ENCODE measurements around the gene CAPN10. TPM values are rescaled to one million over a fixed set of nuclear protein-coding genes. Genes with fewer than 3 reads are reported as not detected.
A peak's percentile ranks its signal among the peaks of the same experiment; 100 is the strongest.

CAPN10 gene
- polyA plus RNA-seq, 1 donor, result 34.9 TPM

DNA sequence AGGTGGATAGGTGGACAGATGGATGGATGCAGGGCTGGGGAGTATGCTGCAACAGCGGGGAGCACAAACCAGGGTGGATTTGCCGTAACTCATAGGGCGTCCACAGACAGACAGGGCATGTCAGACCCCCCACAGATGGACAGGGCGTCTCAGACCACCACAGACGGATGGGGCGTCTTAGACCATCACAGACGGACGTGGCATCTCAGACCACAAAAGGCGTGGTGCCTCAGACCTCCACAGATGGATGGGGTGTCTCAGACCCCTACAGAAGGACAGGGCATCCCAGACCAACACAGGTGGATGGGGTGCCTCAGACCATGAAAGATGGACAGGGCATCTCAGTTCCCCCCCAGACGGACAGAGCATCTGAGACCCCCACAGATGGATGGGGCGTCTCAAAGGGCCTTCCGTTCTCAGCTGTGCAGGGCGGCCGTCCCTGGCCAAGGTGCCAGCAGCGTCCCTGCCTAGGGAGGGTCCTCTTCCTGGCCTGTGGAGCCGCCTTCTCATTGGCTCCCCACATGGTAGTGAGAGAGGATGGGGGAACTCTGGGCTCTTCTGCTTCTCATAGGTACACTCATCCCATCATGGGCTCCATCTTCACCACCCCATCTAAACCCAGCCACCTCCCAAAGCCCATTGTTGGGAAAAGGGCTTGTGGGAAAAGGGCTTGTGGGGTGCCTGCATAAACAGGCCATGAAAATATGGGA lies 30.8 kb upstream of the CAPN10 start:
- Histone ChIP-seq H3K36me3 (ENCODE audit: control insufficient read depth, insufficient read depth, low read length) (peaks cover 25% of the 10 kb centered on the region), H3K27ac (ENCODE audit: low read length) (no peak overlapping the region), H3K27me3 (ENCODE audit: control insufficient read depth, insufficient read depth, low read length) (no peaks in the 10 kb centered on the region), H3K4me1 (ENCODE audit: control insufficient read depth, insufficient read depth, low read length) (peaks cover 31% of the 10 kb centered on the region), H3K9me3 (ENCODE audit: control insufficient read depth, low read depth, low read length) (no peaks in the 10 kb centered on the region), H3K4me3 (ENCODE audit: low read length) (no peak overlapping the region)
- no peak for DNase-seq
- no CpG with 5 or more reads among the region's 16 CpGs for WGBS (ENCODE audit: insufficient coverage, low lambda C conversion rate)

GRCh38 chr2:240556553-240557100 lies 29.9 kb upstream of the CAPN10 start:
- no peaks in the 10 kb centered on the region for H3K9me3 ChIP-seq (ENCODE audit: control insufficient read depth, low read depth, low read length)
- no peak overlapping the region for H3K27ac ChIP-seq (ENCODE audit: low read length)
- H3K36me3 ChIP-seq (ENCODE audit: control insufficient read depth, insufficient read depth, low read length), result peaks cover 19% of the 10 kb centered on the region
- H3K4me3 ChIP-seq (ENCODE audit: low read length), result peak overlapping the region; percentile 31
- WGBS (ENCODE audit: insufficient coverage, low lambda C conversion rate), result no CpG with 5 or more reads among the region's 9 CpGs
- H3K4me1 ChIP-seq (ENCODE audit: control insufficient read depth, insufficient read depth, low read length), result peaks cover 33% of the 10 kb centered on the region
- DNase-seq, result peak in 1 of 2 donors; percentile 45
- no peaks in the 10 kb centered on the region for H3K27me3 ChIP-seq (ENCODE audit: control insufficient read depth, insufficient read depth, low read length)

DNA sequence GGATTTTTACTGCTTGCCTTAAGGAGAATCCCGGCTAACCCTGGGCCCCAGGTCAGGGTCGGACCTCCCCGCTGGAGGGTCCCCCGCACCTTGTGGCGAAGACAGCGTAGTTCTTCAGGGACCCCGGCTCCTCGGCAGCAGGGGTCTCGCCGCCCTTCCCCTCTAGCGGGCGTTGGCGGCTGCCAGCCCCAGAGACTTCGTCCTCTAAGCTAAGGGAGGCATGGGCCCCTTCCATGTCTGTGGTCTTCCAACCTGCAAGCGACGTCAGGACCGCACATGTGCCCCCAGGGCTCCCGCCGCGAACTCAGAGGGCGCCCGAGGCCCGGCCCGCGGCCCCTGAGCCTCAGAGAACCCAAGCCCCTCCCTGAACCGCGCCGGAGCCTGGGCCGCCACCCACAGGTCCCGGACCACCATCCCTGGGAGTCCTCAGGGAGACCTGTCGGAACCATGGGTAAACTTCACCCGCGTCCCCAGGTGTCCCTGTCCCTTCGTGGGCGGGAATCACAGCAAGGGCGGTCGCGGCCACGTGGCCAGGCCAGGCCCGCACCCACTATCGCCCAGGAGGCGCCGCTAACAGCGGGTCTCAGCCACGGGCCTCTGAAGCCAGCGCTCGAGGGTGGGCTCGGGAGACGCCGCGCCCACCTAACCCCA lies 29.3 kb upstream of the CAPN10 start:
- Histone ChIP-seq H3K36me3 (ENCODE audit: control insufficient read depth, insufficient read depth, low read length) (peaks cover 14% of the 10 kb centered on the region), H3K27me3 (ENCODE audit: control insufficient read depth, insufficient read depth, low read length) (no peaks in the 10 kb centered on the region), H3K4me1 (ENCODE audit: control insufficient read depth, insufficient read depth, low read length) (peaks cover 37% of the 10 kb centered on the region), H3K27ac (ENCODE audit: low read length) (no peak overlapping the region), H3K4me3 (ENCODE audit: low read length) (peak overlapping the region; percentile 31), H3K9me3 (ENCODE audit: control insufficient read depth, low read depth, low read length) (no peaks in the 10 kb centered on the region)
- DNase-seq, result peak in 1 of 2 donors; percentile 30
- WGBS (ENCODE audit: insufficient coverage, low lambda C conversion rate), result no CpG with 5 or more reads among the region's 51 CpGs

DNA sequence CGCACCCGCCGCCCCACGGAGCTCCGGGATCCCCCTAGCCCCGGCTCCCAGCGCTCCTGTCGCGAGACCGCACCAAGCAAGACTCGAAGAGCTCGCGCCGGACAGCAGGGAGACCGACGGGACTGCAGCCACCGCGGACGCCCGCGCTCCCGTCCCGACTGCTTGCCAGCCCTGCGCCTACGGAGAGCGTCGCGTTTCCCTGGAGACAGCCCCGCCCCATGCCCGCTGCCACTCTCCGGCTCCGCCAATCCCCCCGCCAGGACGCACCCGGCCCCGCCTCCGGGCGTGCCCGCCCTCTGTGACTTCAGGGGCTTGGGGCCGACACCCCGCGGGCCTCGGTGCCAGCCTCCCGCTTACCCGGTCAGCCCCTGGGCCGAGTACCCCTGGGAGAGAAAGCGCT lies 28.7 kb upstream of the CAPN10 start, which contains the start of gene ANKMY1:
ANKMY1 (minus strand) TSS at position 181 of the 400 bp plus-strand sequence. CDS start 653 bp downstream, outside the sequence.
- H3K36me3 ChIP-seq (ENCODE audit: control insufficient read depth, insufficient read depth, low read length), result peaks cover 14% of the 10 kb centered on the region
- H3K9me3 ChIP-seq (ENCODE audit: control insufficient read depth, low read depth, low read length), result no peaks in the 10 kb centered on the region
- H3K27ac ChIP-seq (ENCODE audit: low read length), result no peak within 1 kb of the TSS
- peaks cover 37% of the 10 kb centered on the region for H3K4me1 ChIP-seq (ENCODE audit: control insufficient read depth, insufficient read depth, low read length)
- no CpG with 5 or more reads among the region's 47 CpGs for WGBS (ENCODE audit: insufficient coverage, low lambda C conversion rate)
- H3K4me3 ChIP-seq (ENCODE audit: low read length), result peak within 1 kb of the TSS; percentile 31
- H3K27me3 ChIP-seq (ENCODE audit: control insufficient read depth, insufficient read depth, low read length), result no peaks in the 10 kb centered on the region
- DNase-seq, result peak; percentile 73 to 80

- no CpG with 5 or more reads among the region's 18 CpGs for WGBS (ENCODE audit: insufficient coverage, low lambda C conversion rate)
- no peak for DNase-seq
- H3K36me3 ChIP-seq (ENCODE audit: control insufficient read depth, insufficient read depth, low read length), result peaks cover 9% of the 10 kb centered on the region
- H3K4me3 ChIP-seq (ENCODE audit: low read length), result peak overlapping the region; percentile 31
- H3K4me1 ChIP-seq (ENCODE audit: control insufficient read depth, insufficient read depth, low read length), result peaks cover 37% of the 10 kb centered on the region
- H3K9me3 ChIP-seq (ENCODE audit: control insufficient read depth, low read depth, low read length), result no peaks in the 10 kb centered on the region
- no peaks in the 10 kb centered on the region for H3K27me3 ChIP-seq (ENCODE audit: control insufficient read depth, insufficient read depth, low read length)
- no peak overlapping the region for H3K27ac ChIP-seq (ENCODE audit: low read length)
These were observed 28.2 kb upstream of the CAPN10 start for GRCh38 chr2:240558236-240558761.

DNA sequence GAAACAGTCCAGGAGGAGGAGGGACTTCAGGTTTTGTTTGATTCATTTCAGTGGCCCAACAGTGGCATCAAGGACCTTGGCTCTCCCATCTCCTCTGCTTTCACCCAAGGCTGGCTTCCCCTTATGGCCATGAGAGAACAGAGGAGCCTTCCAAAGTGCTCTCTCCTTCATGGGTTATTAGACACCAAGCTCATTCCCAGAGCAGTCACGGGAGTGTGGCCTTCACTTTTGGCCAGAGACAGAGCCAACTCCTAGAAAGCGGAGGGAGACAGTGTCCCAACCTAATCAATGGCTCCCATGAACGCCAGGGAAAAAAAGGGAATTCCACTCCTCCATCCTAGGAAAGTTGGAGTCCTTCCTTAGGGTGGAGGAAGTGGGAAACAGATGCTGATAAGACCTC lies 27.2 kb upstream of the CAPN10 start:
- WGBS (ENCODE audit: insufficient coverage, low lambda C conversion rate), result 80% methylated on average over 1 of the region's 3 CpGs
- Histone ChIP-seq H3K9me3 (ENCODE audit: control insufficient read depth, low read depth, low read length) (no peaks in the 10 kb centered on the region), H3K27ac (ENCODE audit: low read length) (no peak overlapping the region), H3K36me3 (ENCODE audit: control insufficient read depth, insufficient read depth, low read length) (peaks cover 4% of the 10 kb centered on the region), H3K4me1 (ENCODE audit: control insufficient read depth, insufficient read depth, low read length) (peaks cover 37% of the 10 kb centered on the region), H3K4me3 (ENCODE audit: low read length) (no peak overlapping the region), H3K27me3 (ENCODE audit: control insufficient read depth, insufficient read depth, low read length) (no peaks in the 10 kb centered on the region)
- no peak for DNase-seq

DNA sequence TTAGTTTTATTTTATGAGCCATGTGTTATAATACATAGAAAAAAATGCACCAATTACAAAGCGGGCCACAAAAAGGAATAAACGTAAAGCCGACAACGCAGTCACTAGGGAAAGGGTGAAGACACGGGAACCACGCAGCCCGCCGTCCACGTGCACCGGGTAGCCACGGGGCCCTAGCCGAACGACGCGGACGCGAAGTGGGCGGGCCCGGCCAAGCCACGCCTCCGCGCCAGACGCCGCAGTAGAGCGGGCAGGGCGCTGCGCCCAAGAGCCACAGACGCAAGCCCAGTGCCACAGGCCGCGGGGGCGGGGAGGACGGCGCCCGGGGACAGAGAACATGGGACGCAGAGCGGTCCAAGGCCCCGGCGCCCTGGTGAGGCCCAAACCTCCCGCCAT lies 26.5 kb upstream of the CAPN10 start, which contains the start of gene DUSP28:
DUSP28 (plus strand) TSS at position 274 of the 396 bp plus-strand sequence. CDS start 328 bp downstream, outside the sequence.
- Histone ChIP-seq H3K27ac (ENCODE audit: low read length) (peak within 1 kb of the TSS; percentile 85), H3K27me3 (ENCODE audit: control insufficient read depth, insufficient read depth, low read length) (no peaks in the 10 kb centered on the region), H3K4me1 (ENCODE audit: control insufficient read depth, insufficient read depth, low read length) (peaks cover 44% of the 10 kb centered on the region), H3K4me3 (ENCODE audit: low read length) (peak within 1 kb of the TSS; percentile 63), H3K36me3 (ENCODE audit: control insufficient read depth, insufficient read depth, low read length) (peaks cover 4% of the 10 kb centered on the region), H3K9me3 (ENCODE audit: control insufficient read depth, low read depth, low read length) (no peaks in the 10 kb centered on the region)
- DNase-seq, result peak; percentile 91 to 96
- 50% methylated on average over 1 of the region's 39 CpGs for WGBS (ENCODE audit: insufficient coverage, low lambda C conversion rate)

- Histone ChIP-seq H3K9me3 (ENCODE audit: control insufficient read depth, low read depth, low read length) (no peaks in the 10 kb centered on the region), H3K4me1 (ENCODE audit: control insufficient read depth, insufficient read depth, low read length) (peaks cover 50% of the 10 kb centered on the region), H3K4me3 (ENCODE audit: low read length) (peak overlapping the region; percentile 63), H3K27me3 (ENCODE audit: control insufficient read depth, insufficient read depth, low read length) (no peaks in the 10 kb centered on the region), H3K36me3 (ENCODE audit: control insufficient read depth, insufficient read depth, low read length) (peaks cover 4% of the 10 kb centered on the region), H3K27ac (ENCODE audit: low read length) (peak overlapping the region; percentile 85)
- no CpG with 5 or more reads among the region's 101 CpGs for WGBS (ENCODE audit: insufficient coverage, low lambda C conversion rate)
- DNase-seq, result peak; percentile 98 to 99
These were observed 25.8 kb upstream of the CAPN10 start for GRCh38 chr2:240560480-240561324.

GRCh38 chr2:240561325-240561971 lies 25.1 kb upstream of the CAPN10 start:
- peak in 1 of 2 donors; percentile 53 for DNase-seq
- peaks cover 49% of the 10 kb centered on the region for H3K4me1 ChIP-seq (ENCODE audit: control insufficient read depth, insufficient read depth, low read length)
- H3K36me3 ChIP-seq (ENCODE audit: control insufficient read depth, insufficient read depth, low read length), result peaks cover 4% of the 10 kb centered on the region
- no peaks in the 10 kb centered on the region for H3K27me3 ChIP-seq (ENCODE audit: control insufficient read depth, insufficient read depth, low read length)
- WGBS (ENCODE audit: insufficient coverage, low lambda C conversion rate), result 41% methylated on average over 4 of the region's 14 CpGs
- peak overlapping the region; percentile 43 for H3K4me3 ChIP-seq (ENCODE audit: low read length)
- peak overlapping the region; percentile 85 for H3K27ac ChIP-seq (ENCODE audit: low read length)
- no peaks in the 10 kb centered on the region for H3K9me3 ChIP-seq (ENCODE audit: control insufficient read depth, low read depth, low read length)

Measured in large intestine (tissue), 3 donors.